Measurements from ENCODE around the gene IFT43. TPM values are rescaled to one million over a fixed set of nuclear protein-coding genes. Genes with fewer than 3 reads are reported as not detected.

Gene IFT43
- total RNA-seq, 2 experiments from 2014 or later = 9.8 to 10.8 TPM

GRCh38 chr14:76129851-76130576 is 144.5 kb downstream of the IFT43 start:
- H3K27ac Mint-ChIP-seq = no peak overlapping the region
- intact Hi-C loops (cut with micrococcal nuclease) = no loop called here
- CTCF ChIA-PET = interaction anchor here (0.6 kb wide), 1 partner anchor 153 kb away, joined by 3 read pairs; no protein-coding TSS in a partner anchor

GRCh38 chr14:76131071-76131965 is 145.8 kb downstream of the IFT43 start:
- no peak overlapping the region for H3K4me3 Mint-ChIP-seq
- H3K4me1 Mint-ChIP-seq (ENCODE audit: low read depth) = no peaks in the 10 kb centered on the region
- intact Hi-C loops (cut with micrococcal nuclease) = no loop called here
- H3K36me3 Mint-ChIP-seq (ENCODE audit: low read depth) = no peaks in the 10 kb centered on the region
- H3K9me3 Mint-ChIP-seq = no peaks in the 10 kb centered on the region
- peaks cover 59% of the 10 kb centered on the region for H3K27me3 Mint-ChIP-seq (ENCODE audit: low read depth)
- no peak for DNase-seq
- CTCF ChIA-PET = no interaction called here
- no peak overlapping the region for H3K27ac Mint-ChIP-seq

More at GRCh38 chr14:76129851-76130576, 144.5 kb downstream of the IFT43 start:
- no peak overlapping the region for H3K4me3 Mint-ChIP-seq
- peaks cover 50% of the 10 kb centered on the region for H3K27me3 Mint-ChIP-seq (ENCODE audit: low read depth)
- H3K36me3 Mint-ChIP-seq (ENCODE audit: low read depth) = no peaks in the 10 kb centered on the region
- no peaks in the 10 kb centered on the region for H3K9me3 Mint-ChIP-seq
- DNase-seq = no peak
- H3K4me1 Mint-ChIP-seq (ENCODE audit: low read depth) = no peaks in the 10 kb centered on the region

DNA sequence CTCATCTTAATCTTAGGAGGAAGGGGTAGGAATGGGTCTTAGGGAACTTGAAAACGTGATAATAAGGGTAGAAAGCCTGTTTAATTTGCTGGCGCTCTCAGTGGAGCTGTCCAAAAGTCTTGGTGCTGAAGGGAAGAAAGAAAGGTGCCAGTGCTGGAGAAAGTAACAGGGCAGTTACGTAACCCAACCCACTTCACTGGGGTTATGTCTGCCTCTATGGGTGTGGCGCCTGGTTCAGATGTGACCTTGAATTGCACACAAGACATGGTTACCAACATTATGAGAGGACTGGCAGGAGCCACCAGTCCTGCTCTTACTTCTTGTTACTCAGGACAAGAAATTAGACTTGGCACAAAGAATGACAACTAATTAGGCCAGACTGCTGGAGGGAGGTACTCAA is 147.5 kb downstream of the IFT43 start:
- intact Hi-C loops (cut with micrococcal nuclease) = no loop called here
- Mint-ChIP-seq H3K27ac (no peak overlapping the region), H3K4me3 (no peak overlapping the region), H3K9me3 (no peaks in the 10 kb centered on the region), H3K4me1 (ENCODE audit: low read depth) (peaks cover 1% of the 10 kb centered on the region), H3K36me3 (ENCODE audit: low read depth) (no peaks in the 10 kb centered on the region), H3K27me3 (ENCODE audit: low read depth) (peaks cover 63% of the 10 kb centered on the region)
- DNase-seq = peak; percentile 38
- CTCF ChIA-PET = no interaction called here

Other genes starting within 250 kb of the IFT43 start
- gene TGFB3, start 3.8 kb upstream of the IFT43 start, total RNA-seq = 1 to 10 TPM; 3.6 to 4.4 TPM
- 10 to 100 TPM; 40.0 to 43.4 TPM for gene GPATCH2L, start 166.2 kb downstream of the IFT43 start, total RNA-seq